Esophagus squamous epithelium (tissue), 5 donors: Measurements from ENCODE around the gene UNC5CL. TPM values are rescaled to one million over a fixed set of nuclear protein-coding genes. Genes with fewer than 3 reads are reported as not detected.

Experiments used
- DNase-seq: peaks from one replicate; lab custom pipeline; 2025; lab: John Stamatoyannopoulos, UW
- H3K27ac ChIP-seq, 4 donors: fragments of 200-600 bp; sonication (generic); one replicate each; pipeline ENCODE4 v1.5.1; 2016 to 2019; ENCODE audit warnings: mild to moderate bottlenecking in 1 of 4
- H3K27me3 ChIP-seq, 4 donors: fragments of 200-600 bp; sonication (generic); 1 replicate in 3 of 4; 2 replicates in 1 of 4; pipeline versions ENCODE4 v1.5.1 to v1.6.0; 2017 to 2021; ENCODE audit warnings: antibody characterized with exemption in 1 of 4
- H3K36me3 ChIP-seq, 3 donors: fragments of 200-600 bp; sonication (generic); one replicate each; pipeline ENCODE4 v1.5.1; 2016 to 2019
- H3K4me1 ChIP-seq, 3 donors: fragments of 200-600 bp; sonication (generic); one replicate each; pipeline ENCODE4 v1.5.1; 2017 to 2019
- H3K4me3 ChIP-seq, 4 donors: fragments of 200-600 bp; sonication (generic); 1 replicate in 3 of 4; 2 replicates in 1 of 4; pipeline ENCODE4 v1.5.1; 2016 to 2019; ENCODE audit warnings: mild to moderate bottlenecking in 2 of 4, moderate library complexity in 1 of 4
- H3K9me3 ChIP-seq, 3 donors: fragments of 200-600 bp; sonication (generic); one replicate each; pipeline ENCODE4 v1.5.1; 2016 to 2019
- CTCF ChIP-seq, 6 experiments: fragments of 450-650 bp in 4 of 6; fragments of 200-600 bp in 2 of 6; sonication (generic) in 2 of 6; IDR thresholded peaks; one replicate each; pipeline ENCODE4 v1.5.1; 2016 to 2019; ENCODE audit warnings: antibody characterized with exemption in 6 of 6, mild to moderate bottlenecking in 4 of 6, moderate library complexity in 4 of 6
- POLR2A ChIP-seq, 4 donors: fragments of 450-650 bp; IDR thresholded peaks; one replicate each; pipeline ENCODE4 v1.6.1; 2017; ENCODE audit warnings: antibody characterized with exemption in 4 of 4, mild to moderate bottlenecking in 4 of 4, moderate library complexity in 3 of 4
- WGBS, 2 donors: methylation state at CpG; one replicate each; pipeline ENCODE4 v1.1.5; 2018; 5-methylcytosine and 5-hydroxymethylcytosine counted together
- intact Hi-C: fragments of 100-400 bp; cut with DNase I; formaldehyde crosslinking; loops from one replicate; pipeline ENCODE4 v1.15.0; 2022
- total RNA-seq, 4 donors: library from RNA; depleted of rRNA; stranded (reverse); fragments of >200 nt; gene quantifications; one replicate each; pipeline ENCODE4 v1.1.0, GENCODE V29; 2016
- donor health status: DM: yes; HTN: yes; CAD: no.

Gene UNC5CL
- total RNA-seq, 4 donors from 2014 or later, result 0.42 to 1.2 (median 0.81) TPM

GRCh38 chr6:41079080-41079479 lies 40.1 kb upstream of the UNC5CL start:
- H3K36me3 ChIP-seq, result peaks cover 0 to 48% (median 0%) of the 10 kb centered on the region in 3 donors
- no peak overlapping the region for H3K27ac ChIP-seq
- no peaks in the 10 kb centered on the region for H3K9me3 ChIP-seq
- intact Hi-C loops, result no loop called here
- 90 to 100% methylated on average over 1 of the region's 1 CpG for WGBS, 2 donors
- TF ChIP-seq CTCF (IDR thresholded peaks at IDR 0.05) (no peak), POLR2A (IDR thresholded peaks at IDR 0.05) (no peak)
- no peak overlapping the region for H3K4me3 ChIP-seq
- no peaks in the 10 kb centered on the region for H3K27me3 ChIP-seq
- peaks cover 5 to 39% (median 11%) of the 10 kb centered on the region in 3 donors for H3K4me1 ChIP-seq
- no peak for DNase-seq

- H3K27me3 ChIP-seq, result no peaks in the 10 kb centered on the region
- no peak overlapping the region for H3K27ac ChIP-seq
- DNase-seq, result no peak
- H3K4me1 ChIP-seq, result peaks cover 5 to 43% (median 11%) of the 10 kb centered on the region in 3 donors
- intact Hi-C loops, result no loop called here
- no peaks in the 10 kb centered on the region for H3K9me3 ChIP-seq
- H3K4me3 ChIP-seq, result no peak overlapping the region
- WGBS, 2 donors, result 89 to 95% methylated on average over 3 of the region's 3 CpGs
- TF ChIP-seq POLR2A (IDR thresholded peaks at IDR 0.05) (no peak), CTCF (IDR thresholded peaks at IDR 0.05) (no peak)
- H3K36me3 ChIP-seq, result peaks cover 0 to 38% (median 0%) of the 10 kb centered on the region in 3 donors
Observed at GRCh38 chr6:41078101-41078500, 39.1 kb upstream of the UNC5CL start.

- TF ChIP-seq CTCF (IDR thresholded peaks at IDR 0.05) (no peak), POLR2A (IDR thresholded peaks at IDR 0.05) (no peak)
- DNase-seq, result no peak
- WGBS, 2 donors, result 64 to 65% methylated on average over 2 of the region's 2 CpGs
- Histone ChIP-seq H3K27me3 (no peaks in the 10 kb centered on the region), H3K9me3 (no peaks in the 10 kb centered on the region), H3K4me3 (no peak overlapping the region), H3K4me1 (peaks cover 5 to 43% (median 11%) of the 10 kb centered on the region in 3 donors), H3K27ac (peak overlapping the region in 1 of 4 donors; percentile 1), H3K36me3 (peaks cover 0 to 36% (median 0%) of the 10 kb centered on the region in 3 donors)
- intact Hi-C loops, result no loop called here
Observed at GRCh38 chr6:41077536-41077935, 38.5 kb upstream of the UNC5CL start.

GRCh38 chr6:41075651-41076626 lies 36.9 kb upstream of the UNC5CL start:
- H3K4me1 ChIP-seq, result peaks cover 6 to 46% (median 11%) of the 10 kb centered on the region in 3 donors
- intact Hi-C loops, result no loop called here
- H3K36me3 ChIP-seq, result peaks cover 0 to 23% (median 0%) of the 10 kb centered on the region in 3 donors
- H3K27me3 ChIP-seq, result no peaks in the 10 kb centered on the region
- no peak for DNase-seq
- 79 to 88% methylated on average over 4 of the region's 4 CpGs for WGBS, 2 donors
- no peak for TF ChIP-seq CTCF (IDR thresholded peaks at IDR 0.05)
- TF ChIP-seq POLR2A (IDR thresholded peaks at IDR 0.05), result no peak
- H3K9me3 ChIP-seq, result no peaks in the 10 kb centered on the region
- peak overlapping the region in 1 of 4 donors; percentile 99 for H3K27ac ChIP-seq
- no peak overlapping the region for H3K4me3 ChIP-seq
